Measurements from ENCODE around the gene ITPR1. TPM values are rescaled to one million over a fixed set of nuclear protein-coding genes. Genes with fewer than 3 reads are reported as not detected.

ITPR1 gene
- total RNA-seq, 2 donors from 2014 or later = 254 to 283 TPM

- no peak overlapping the region for H3K27ac ChIP-seq
- no peaks in the 10 kb centered on the region for H3K9me3 ChIP-seq
- DNase-seq (ENCODE audit: low spot score) (no peak), ATAC-seq (ENCODE audit: insufficient number of reproducible peaks, low FRiP score, low read depth) (no peak)
- peaks cover 0 to 22% of the 10 kb centered on the region in 2 donors for H3K4me1 ChIP-seq (ENCODE audit: control insufficient read depth in 1 of 2, low read depth in 2 of 2)
- H3K4me3 ChIP-seq = no peak overlapping the region
- no peaks in the 10 kb centered on the region for H3K27me3 ChIP-seq (replicated peaks; ENCODE audit: insufficient read depth)
- no peak for TF ChIP-seq CTCF (IDR thresholded peaks at IDR 0.05)
- peaks cover 6% of the 10 kb centered on the region for H3K36me3 ChIP-seq
Measured at GRCh38 chr3:4726549-4726948, 233.4 kb downstream of the ITPR1 start.

GRCh38 chr3:4729061-4729973 lies 236.2 kb downstream of the ITPR1 start:
- ATAC-seq (ENCODE audit: insufficient number of reproducible peaks, low FRiP score, low read depth) (no peak), DNase-seq (ENCODE audit: low spot score) (no peak)
- Histone ChIP-seq H3K4me3 (no peak overlapping the region), H3K27me3 (replicated peaks; ENCODE audit: insufficient read depth) (no peaks in the 10 kb centered on the region), H3K27ac (no peak overlapping the region), H3K4me1 (ENCODE audit: control insufficient read depth in 1 of 2, low read depth in 2 of 2) (peaks cover 0 to 8% of the 10 kb centered on the region in 2 donors), H3K9me3 (no peaks in the 10 kb centered on the region), H3K36me3 (peaks cover 8% of the 10 kb centered on the region)
- TF ChIP-seq CTCF (IDR thresholded peaks at IDR 0.05) = no peak

GRCh38 chr3:4730719-4731118 lies 237.6 kb downstream of the ITPR1 start:
- TF ChIP-seq CTCF (IDR thresholded peaks at IDR 0.05) = no peak
- no peak for DNase-seq (ENCODE audit: low spot score)
- no peak overlapping the region for H3K27ac ChIP-seq
- H3K9me3 ChIP-seq = no peaks in the 10 kb centered on the region
- H3K4me1 ChIP-seq (ENCODE audit: control insufficient read depth in 1 of 2, low read depth in 2 of 2) = peaks cover 0 to 6% of the 10 kb centered on the region in 2 donors
- no peaks in the 10 kb centered on the region for H3K27me3 ChIP-seq (replicated peaks; ENCODE audit: insufficient read depth)
- H3K36me3 ChIP-seq = peaks cover 6% of the 10 kb centered on the region
- no peak for ATAC-seq (ENCODE audit: insufficient number of reproducible peaks, low FRiP score, low read depth)
- H3K4me3 ChIP-seq = no peak overlapping the region

GRCh38 chr3:4731543-4732111 lies 238.5 kb downstream of the ITPR1 start:
- TF ChIP-seq CTCF (IDR thresholded peaks at IDR 0.05) = no peak
- Histone ChIP-seq H3K27me3 (replicated peaks; ENCODE audit: insufficient read depth) (no peaks in the 10 kb centered on the region), H3K4me1 (ENCODE audit: control insufficient read depth in 1 of 2, low read depth in 2 of 2) (peaks cover 0 to 6% of the 10 kb centered on the region in 2 donors), H3K4me3 (no peak overlapping the region), H3K27ac (no peak overlapping the region), H3K36me3 (peaks cover 10% of the 10 kb centered on the region), H3K9me3 (no peaks in the 10 kb centered on the region)
- no peak for DNase-seq (ENCODE audit: low spot score)
- no peak for ATAC-seq (ENCODE audit: insufficient number of reproducible peaks, low FRiP score, low read depth)

- peaks cover 0 to 6% of the 10 kb centered on the region in 2 donors for H3K4me1 ChIP-seq (ENCODE audit: control insufficient read depth in 1 of 2, low read depth in 2 of 2)
- no peak for TF ChIP-seq CTCF (IDR thresholded peaks at IDR 0.05)
- no peaks in the 10 kb centered on the region for H3K9me3 ChIP-seq
- ATAC-seq (ENCODE audit: insufficient number of reproducible peaks, low FRiP score, low read depth) (no peak), DNase-seq (ENCODE audit: low spot score) (no peak)
- H3K27ac ChIP-seq = no peak overlapping the region
- no peak overlapping the region for H3K4me3 ChIP-seq
- peaks cover 10% of the 10 kb centered on the region for H3K36me3 ChIP-seq
- H3K27me3 ChIP-seq (replicated peaks; ENCODE audit: insufficient read depth) = no peaks in the 10 kb centered on the region
Measured at GRCh38 chr3:4732925-4733324, 239.8 kb downstream of the ITPR1 start.

All from thoracic aorta (tissue), 2 donors.